Middle frontal gyrus (tissue), 1 donor: ENCODE results near the gene IFIT2.
"Not testable (repeated sequence)": the region's sequence is repeated elsewhere in the genome, so short reads cannot be mapped to it uniquely, and the experiment has no call there.

ENCODE experiments used
- DNase-seq: peaks from one replicate; pipeline ENCODE4 v3.0.0-alpha.2; 2015; ENCODE audit warnings: low spot score; ENCODE audit errors: extremely low spot score

Gene IFIT2

GRCh38 chr10:89307269-89307577, 5.4 kb downstream of the IFIT2 start:
- no peak for DNase-seq

- DNase-seq: no peak
Observed at GRCh38 chr10:89308266-89308665, 6.4 kb downstream of the IFIT2 start.

GRCh38 chr10:89308736-89309135, 6.9 kb downstream of the IFIT2 start:
- no peak for DNase-seq

- no peak for DNase-seq
Observed at GRCh38 chr10:89309156-89310055, 7.6 kb downstream of the IFIT2 start.

GRCh38 chr10:89310056-89310893, 8.4 kb downstream of the IFIT2 start:
- DNase-seq: no peak

GRCh38 chr10:89312973-89313372, 11.1 kb downstream of the IFIT2 start:
- no peak for DNase-seq

GRCh38 chr10:89314676-89315075, 12.8 kb downstream of the IFIT2 start:
- peak; percentile 81 for DNase-seq

GRCh38 chr10:89318047-89318446, 16.2 kb downstream of the IFIT2 start:
- DNase-seq: not testable (repeated sequence)

- not testable (repeated sequence) for DNase-seq
Observed at GRCh38 chr10:89325081-89325480, 23.2 kb downstream of the IFIT2 start.

GRCh38 chr10:89325856-89326255, 24.0 kb downstream of the IFIT2 start:
- DNase-seq: not testable (repeated sequence)

- DNase-seq: no peak
Observed at GRCh38 chr10:89327803-89328441, 26.1 kb downstream of the IFIT2 start, which contains the start of gene IFIT3. Gene IFIT3, plus strand, starts transcription at chr10:89327997. Its CDS starts 77 bp downstream, at chr10:89328074.

GRCh38 chr10:89329151-89329550, 27.3 kb downstream of the IFIT2 start:
- DNase-seq: no peak

GRCh38 chr10:89330014-89330413, 28.2 kb downstream of the IFIT2 start:
- DNase-seq: not testable (repeated sequence)

- DNase-seq: no peak
Observed at GRCh38 chr10:89330537-89331212, 28.8 kb downstream of the IFIT2 start.

GRCh38 chr10:89331487-89332122, 29.8 kb downstream of the IFIT2 start:
- DNase-seq: not testable (repeated sequence)

- no peak for DNase-seq
Observed at GRCh38 chr10:89332123-89332633, 30.3 kb downstream of the IFIT2 start.

GRCh38 chr10:89335226-89335625, 33.4 kb downstream of the IFIT2 start:
- DNase-seq: no peak

- DNase-seq: no peak
Observed at GRCh38 chr10:89336241-89336640, 34.4 kb downstream of the IFIT2 start.

GRCh38 chr10:89337484-89337883, 35.6 kb downstream of the IFIT2 start:
- DNase-seq: no peak

- DNase-seq: no peak
Observed at GRCh38 chr10:89338713-89339112, 36.9 kb downstream of the IFIT2 start.
